Subcutaneous abdominal adipose tissue (tissue), 5 donors: Measurements from ENCODE around the gene PTPRD.
"Not testable (repeated sequence)": the region's sequence is repeated elsewhere in the genome, so short reads cannot be mapped to it uniquely, and the experiment has no call there.

ENCODE experiments used
- H3K27ac ChIP-seq: one replicate; pipeline ENCODE4 v1.7.0; 2013; ENCODE audit warnings: low read depth, mild to moderate bottlenecking, inconsistent platforms, low read length, moderate library complexity
- H3K27me3 ChIP-seq, 5 donors: one replicate each; pipeline ENCODE4 v1.7.0; 2013; ENCODE audit warnings: low read length in 5 of 5, inconsistent platforms in 1 of 5; ENCODE audit not compliant: control insufficient read depth in 5 of 5, insufficient read depth in 4 of 5
- H3K36me3 ChIP-seq, 5 donors: one replicate each; pipeline ENCODE4 v1.7.0; 2013; ENCODE audit warnings: low read length in 5 of 5; ENCODE audit not compliant: control insufficient read depth in 5 of 5, insufficient read depth in 5 of 5
- H3K4me1 ChIP-seq, 5 donors: one replicate each; pipeline ENCODE4 v1.7.0; 2013; ENCODE audit warnings: low read length in 5 of 5, mild to moderate bottlenecking in 3 of 5, moderate library complexity in 1 of 5; ENCODE audit not compliant: control insufficient read depth in 5 of 5, insufficient read depth in 5 of 5
- H3K4me3 ChIP-seq, 5 donors: one replicate each; pipeline ENCODE4 v1.7.0; 2013; ENCODE audit warnings: low read length in 5 of 5, low read depth in 1 of 5
- H3K9ac ChIP-seq, 5 donors: one replicate each; pipeline ENCODE4 v1.7.0; 2013; ENCODE audit warnings: low read length in 5 of 5, mild to moderate bottlenecking in 4 of 5, moderate library complexity in 3 of 5
- H3K9me3 ChIP-seq, 5 donors: one replicate each; pipeline ENCODE4 v1.7.0; 2013; ENCODE audit warnings: low read length in 5 of 5; ENCODE audit not compliant: control insufficient read depth in 5 of 5
- donor health status: healthy.
- donor health status: healthy.
- donor health status: healthy.
- donor health status: healthy.
- donor health status: healthy.

PTPRD gene

DNA sequence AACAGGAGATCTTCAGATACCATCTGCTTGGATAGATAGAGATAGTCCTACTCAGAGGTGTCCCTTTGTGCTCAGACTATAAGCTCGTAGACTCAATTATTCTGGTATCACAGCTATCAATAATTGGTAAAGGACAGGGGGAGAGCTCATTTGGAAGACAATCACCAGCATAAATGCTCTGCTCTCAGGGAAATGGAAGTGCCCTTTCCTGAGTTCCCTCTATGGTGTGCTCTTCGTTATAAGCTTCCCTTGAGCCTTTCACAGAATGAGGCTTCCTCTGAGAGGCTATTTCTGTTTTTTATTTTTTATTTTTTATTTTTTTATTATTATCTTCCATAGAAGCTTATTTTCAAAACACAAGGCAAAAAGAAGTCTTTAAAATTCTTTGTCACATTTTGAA lies 1657.5 kb downstream of the PTPRD start:
- H3K4me3 ChIP-seq, result no peak overlapping the region
- H3K9me3 ChIP-seq, result no peaks in the 10 kb centered on the region
- no peak overlapping the region for H3K27ac ChIP-seq
- H3K4me1 ChIP-seq, result peaks cover 0 to 10% (median 0%) of the 10 kb centered on the region in 5 donors
- H3K9ac ChIP-seq, result no peak overlapping the region
- no peaks in the 10 kb centered on the region for H3K27me3 ChIP-seq
- H3K36me3 ChIP-seq, result no peaks in the 10 kb centered on the region

- Histone ChIP-seq H3K36me3 (no peaks in the 10 kb centered on the region), H3K27ac (no peak overlapping the region), H3K4me3 (no peak overlapping the region), H3K9me3 (no peaks in the 10 kb centered on the region), H3K27me3 (no peaks in the 10 kb centered on the region), H3K4me1 (no peaks in the 10 kb centered on the region), H3K9ac (no peak overlapping the region)
Observed at GRCh38 chr9:8946461-8946860, 1666.3 kb downstream of the PTPRD start.

- no peak overlapping the region for H3K9ac ChIP-seq
- H3K4me1 ChIP-seq, result no peaks in the 10 kb centered on the region
- no peak overlapping the region for H3K27ac ChIP-seq
- H3K9me3 ChIP-seq, result no peaks in the 10 kb centered on the region
- H3K36me3 ChIP-seq, result no peaks in the 10 kb centered on the region
- no peaks in the 10 kb centered on the region for H3K27me3 ChIP-seq
- H3K4me3 ChIP-seq, result no peak overlapping the region
Observed at GRCh38 chr9:8943392-8943791, 1669.4 kb downstream of the PTPRD start.

GRCh38 chr9:8940650-8941049 lies 1672.2 kb downstream of the PTPRD start:
- no peak overlapping the region for H3K9ac ChIP-seq
- no peaks in the 10 kb centered on the region for H3K27me3 ChIP-seq
- H3K4me1 ChIP-seq, result no peaks in the 10 kb centered on the region
- H3K9me3 ChIP-seq, result no peaks in the 10 kb centered on the region
- H3K27ac ChIP-seq, result no peak overlapping the region
- H3K36me3 ChIP-seq, result no peaks in the 10 kb centered on the region
- H3K4me3 ChIP-seq, result no peak overlapping the region

GRCh38 chr9:8926461-8926860 lies 1686.3 kb downstream of the PTPRD start:
- no peak overlapping the region for H3K4me3 ChIP-seq
- H3K27ac ChIP-seq, result no peak overlapping the region
- H3K4me1 ChIP-seq, result no peaks in the 10 kb centered on the region
- H3K9me3 ChIP-seq, result no peaks in the 10 kb centered on the region
- no peaks in the 10 kb centered on the region for H3K36me3 ChIP-seq
- H3K9ac ChIP-seq, result no peak overlapping the region
- H3K27me3 ChIP-seq, result no peaks in the 10 kb centered on the region

GRCh38 chr9:8924562-8924961 lies 1688.2 kb downstream of the PTPRD start:
- Histone ChIP-seq H3K27me3 (no peaks in the 10 kb centered on the region), H3K36me3 (no peaks in the 10 kb centered on the region), H3K9me3 (no peaks in the 10 kb centered on the region), H3K9ac (no peak overlapping the region), H3K4me3 (no peak overlapping the region), H3K4me1 (no peaks in the 10 kb centered on the region), H3K27ac (no peak overlapping the region)

DNA sequence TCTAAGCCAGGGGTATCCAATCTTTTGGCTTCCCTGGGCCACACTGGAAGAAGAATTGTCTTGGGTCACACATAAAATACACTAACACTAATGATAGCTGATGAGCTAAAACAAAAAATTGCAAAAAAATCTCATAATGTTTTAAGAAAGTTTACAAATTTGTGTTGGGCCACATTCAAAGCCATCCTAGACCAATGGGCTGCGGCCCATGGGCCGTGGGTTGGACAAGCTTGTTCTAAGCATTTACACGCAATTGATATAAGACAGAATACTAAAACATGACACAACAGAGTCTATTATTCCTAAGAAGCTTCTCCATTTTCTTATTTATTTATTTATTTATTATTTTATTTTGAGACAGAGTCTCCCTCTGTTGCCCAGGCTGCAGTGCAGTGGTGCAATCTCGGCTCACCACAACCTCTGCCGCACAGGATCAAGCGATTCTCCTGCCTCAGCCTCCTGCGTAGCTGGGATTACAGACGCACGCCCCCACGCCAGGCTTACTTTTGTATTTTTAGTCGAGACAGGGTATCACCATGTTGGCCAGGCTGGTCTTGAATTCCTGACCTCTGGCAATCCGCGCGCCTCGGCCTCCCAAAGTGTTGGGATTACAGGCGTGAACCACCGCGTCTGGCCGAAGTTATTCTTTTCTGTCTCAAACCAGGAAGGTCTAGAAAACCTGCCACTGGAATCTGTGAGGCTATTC lies 1692.2 kb downstream of the PTPRD start:
- H3K27ac ChIP-seq, H3K4me3 ChIP-seq, H3K9me3 ChIP-seq, H3K9ac ChIP-seq, H3K4me1 ChIP-seq, H3K27me3 ChIP-seq, H3K36me3 ChIP-seq: not testable (repeated sequence)

DNA sequence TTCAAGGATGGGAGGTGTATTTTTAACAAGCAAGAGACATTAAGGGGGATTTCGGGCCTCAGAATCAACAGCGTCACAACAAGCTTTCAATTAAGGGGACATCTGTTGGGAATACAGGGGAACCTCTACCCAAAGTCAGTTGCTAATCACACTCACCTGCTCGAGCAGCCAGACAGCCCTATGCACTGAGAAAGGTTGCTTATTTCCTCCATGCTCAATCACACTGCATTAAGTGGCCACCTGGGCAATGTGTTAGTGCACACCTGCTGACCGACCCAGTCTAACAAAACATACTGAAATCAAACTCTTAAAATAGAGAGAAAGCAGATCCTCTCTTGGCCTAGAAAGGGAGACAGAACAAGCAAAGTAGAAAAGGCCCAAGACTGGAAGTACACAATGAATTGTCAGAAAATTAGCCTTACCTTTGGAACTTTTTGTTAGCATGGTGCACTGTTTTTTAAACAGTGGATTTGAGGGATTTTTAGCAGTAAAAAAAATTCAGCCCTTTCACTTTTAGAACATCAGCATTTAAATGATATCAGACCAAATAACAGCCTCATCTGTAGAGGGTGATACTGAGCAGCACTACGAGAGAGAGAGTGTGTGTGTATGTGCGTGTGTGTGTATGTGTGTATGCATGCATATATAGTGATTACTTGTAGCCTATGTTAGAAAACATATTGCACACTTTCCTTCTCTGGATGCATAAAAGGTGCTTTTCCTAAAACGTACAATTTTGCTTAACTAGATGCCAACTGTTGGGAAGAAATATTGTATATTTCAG lies 1694.7 kb downstream of the PTPRD start:
- H3K4me1 ChIP-seq, result no peaks in the 10 kb centered on the region

DNA sequence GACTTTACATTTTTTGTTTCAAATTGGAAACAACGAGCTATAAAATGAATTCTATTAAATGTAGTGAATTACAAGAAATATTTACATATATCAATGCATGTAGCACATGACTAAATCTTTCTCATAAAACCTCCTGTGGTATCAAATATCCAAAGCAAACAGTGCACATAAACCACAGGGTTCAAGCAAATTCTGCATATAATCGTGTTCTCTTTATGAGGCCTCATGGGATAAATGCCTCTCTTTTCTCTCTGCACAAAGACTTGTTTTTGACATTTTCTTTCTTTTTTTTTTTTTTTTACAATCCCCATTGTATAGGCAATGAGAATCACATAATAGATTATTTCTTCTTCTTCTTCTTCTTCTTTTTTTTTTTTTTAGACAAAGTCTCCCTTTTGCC lies 1696.0 kb downstream of the PTPRD start:
- H3K27me3 ChIP-seq, result no peaks in the 10 kb centered on the region
- no peak overlapping the region for H3K4me3 ChIP-seq
- no peak overlapping the region for H3K9ac ChIP-seq
- H3K4me1 ChIP-seq, result no peaks in the 10 kb centered on the region
- no peaks in the 10 kb centered on the region for H3K9me3 ChIP-seq
- H3K27ac ChIP-seq, result no peak overlapping the region
- no peaks in the 10 kb centered on the region for H3K36me3 ChIP-seq

More for the DNA sequence above, 1694.7 kb downstream of the PTPRD start:
- Histone ChIP-seq H3K9ac (no peak overlapping the region), H3K4me3 (no peak overlapping the region), H3K27ac (no peak overlapping the region), H3K36me3 (no peaks in the 10 kb centered on the region), H3K27me3 (no peaks in the 10 kb centered on the region), H3K9me3 (no peaks in the 10 kb centered on the region)

DNA sequence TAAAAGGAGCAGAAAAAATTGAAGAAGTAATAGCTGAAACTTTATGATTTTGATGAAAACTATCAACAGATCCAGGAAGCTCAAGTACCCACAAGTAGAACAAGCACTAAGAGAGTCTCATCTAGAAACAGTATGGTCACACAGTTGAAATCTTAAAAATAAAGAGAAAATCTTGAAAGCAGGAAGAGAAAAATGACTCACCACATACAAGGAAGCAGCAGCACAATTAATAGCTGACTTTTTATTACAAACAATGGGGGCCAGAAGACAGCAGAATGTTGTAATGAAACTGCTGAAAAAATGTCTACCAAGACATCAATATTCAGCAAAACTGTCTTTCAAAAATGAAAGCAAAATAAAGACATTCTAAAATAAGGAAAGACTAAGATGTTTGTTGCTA lies 1704.9 kb downstream of the PTPRD start:
- Histone ChIP-seq H3K4me3 (no peak overlapping the region), H3K4me1 (no peaks in the 10 kb centered on the region), H3K36me3 (no peaks in the 10 kb centered on the region), H3K9me3 (peaks cover 0 to 2% (median 0%) of the 10 kb centered on the region in 5 donors), H3K27me3 (no peaks in the 10 kb centered on the region), H3K9ac (no peak overlapping the region), H3K27ac (no peak overlapping the region)
